Occipital lobe (tissue), 2 donors: Measurements from ENCODE around the gene SGTA. TPM values are rescaled to one million over a fixed set of nuclear protein-coding genes. Genes with fewer than 3 reads are reported as not detected.

Experiments
- DNase-seq: peaks from one replicate; lab custom pipeline; 2025; lab: John Stamatoyannopoulos, UW
- total RNA-seq: library from RNA; depleted of rRNA; stranded (reverse); fragments of >200 nt; gene quantifications from one replicate; pipeline ENCODE4 v1.2.3, GENCODE V29; 2014

Gene SGTA
- total RNA-seq, 1 donor from 2014 or later: 24.2 TPM

DNA sequence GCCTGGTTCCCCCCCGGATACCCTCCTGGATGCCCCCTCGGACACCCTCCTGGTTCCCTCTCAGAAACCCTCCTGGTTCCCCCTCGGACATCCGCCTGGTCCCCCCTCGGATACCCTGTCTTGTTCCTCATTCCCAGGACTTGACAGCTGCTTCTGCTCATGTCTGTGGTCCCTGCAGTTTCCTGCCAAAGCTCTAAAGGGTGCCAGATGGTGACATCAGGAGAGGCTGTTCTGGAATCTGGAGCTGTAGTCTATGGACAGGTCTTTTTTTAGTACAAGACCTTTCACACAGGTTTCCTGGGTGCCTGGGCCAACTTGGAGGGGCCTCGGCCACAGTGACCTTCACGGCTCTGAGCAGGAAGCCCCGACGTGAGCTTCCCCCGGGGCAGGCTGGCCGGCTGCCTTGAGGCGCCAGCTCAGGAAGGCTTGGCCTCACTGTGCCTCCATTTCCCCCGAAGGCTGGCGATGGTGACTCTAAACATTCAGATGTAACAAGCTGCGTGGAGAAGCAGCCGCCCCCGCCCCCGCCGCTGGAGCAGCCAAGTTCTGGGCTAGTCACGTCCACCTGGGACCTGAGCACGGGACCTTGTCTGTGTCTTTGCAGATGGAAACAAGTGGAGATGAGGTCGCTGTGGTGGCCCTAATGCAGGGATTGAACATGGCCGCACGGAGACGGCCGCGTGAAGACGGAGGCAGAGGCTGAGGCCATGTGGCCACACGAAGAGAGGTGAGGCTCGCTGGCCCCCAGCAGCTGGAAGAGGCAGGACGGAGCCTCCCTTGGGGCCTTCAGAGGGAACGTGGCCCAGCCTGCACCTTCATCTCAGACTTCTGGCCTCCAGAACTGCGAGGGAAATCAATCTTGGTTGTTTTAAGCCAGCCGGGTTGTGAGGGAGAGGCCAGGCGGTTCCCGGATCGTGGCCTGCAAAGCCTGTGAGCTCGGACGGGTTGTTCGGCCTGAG lies 12.7 kb downstream of the SGTA start:
- DNase-seq: no peak

- DNase-seq: no peak
Measured at GRCh38 chr19:2769218-2769617, 13.9 kb downstream of the SGTA start.

DNA sequence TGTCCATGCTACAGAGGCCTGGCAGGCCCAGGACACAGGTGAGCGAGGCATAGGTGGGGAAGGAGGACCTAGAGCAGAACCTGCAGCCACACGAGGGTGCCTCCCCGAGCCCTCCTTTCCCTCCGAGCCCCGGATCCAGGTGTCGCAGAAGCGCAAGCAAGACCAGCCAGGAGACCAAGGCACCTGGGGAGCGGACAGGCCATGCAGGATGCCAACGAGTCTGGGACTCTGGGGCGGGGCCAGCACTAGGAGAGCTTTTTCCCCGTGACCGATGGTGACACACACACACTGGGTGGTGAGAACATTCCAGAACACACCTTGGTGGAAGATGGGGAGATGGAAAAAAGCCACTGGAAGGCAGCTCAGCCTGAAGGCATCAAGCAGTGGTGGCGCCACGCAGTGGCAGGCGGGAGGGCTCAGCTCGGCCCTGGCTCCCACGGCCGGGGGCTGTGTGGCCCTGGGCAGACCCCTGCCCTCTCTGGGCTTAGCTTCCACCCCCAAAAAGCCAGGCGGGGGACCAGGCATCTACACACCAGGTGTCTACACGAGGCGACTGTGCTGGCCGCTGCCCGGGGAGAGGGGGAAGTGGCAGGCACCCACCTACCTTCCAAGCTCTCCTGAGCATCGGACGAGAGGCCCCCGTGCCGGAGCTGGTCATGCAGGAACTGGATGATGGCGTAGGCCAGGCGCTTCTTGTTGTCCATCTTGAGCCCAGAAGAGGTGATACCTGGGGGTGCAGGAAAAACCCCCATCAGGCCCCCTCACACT lies 14.5 kb downstream of the SGTA start:
- no peak for DNase-seq

- DNase-seq: no peak
Measured at GRCh38 chr19:2767688-2768087, 15.4 kb downstream of the SGTA start.

DNA sequence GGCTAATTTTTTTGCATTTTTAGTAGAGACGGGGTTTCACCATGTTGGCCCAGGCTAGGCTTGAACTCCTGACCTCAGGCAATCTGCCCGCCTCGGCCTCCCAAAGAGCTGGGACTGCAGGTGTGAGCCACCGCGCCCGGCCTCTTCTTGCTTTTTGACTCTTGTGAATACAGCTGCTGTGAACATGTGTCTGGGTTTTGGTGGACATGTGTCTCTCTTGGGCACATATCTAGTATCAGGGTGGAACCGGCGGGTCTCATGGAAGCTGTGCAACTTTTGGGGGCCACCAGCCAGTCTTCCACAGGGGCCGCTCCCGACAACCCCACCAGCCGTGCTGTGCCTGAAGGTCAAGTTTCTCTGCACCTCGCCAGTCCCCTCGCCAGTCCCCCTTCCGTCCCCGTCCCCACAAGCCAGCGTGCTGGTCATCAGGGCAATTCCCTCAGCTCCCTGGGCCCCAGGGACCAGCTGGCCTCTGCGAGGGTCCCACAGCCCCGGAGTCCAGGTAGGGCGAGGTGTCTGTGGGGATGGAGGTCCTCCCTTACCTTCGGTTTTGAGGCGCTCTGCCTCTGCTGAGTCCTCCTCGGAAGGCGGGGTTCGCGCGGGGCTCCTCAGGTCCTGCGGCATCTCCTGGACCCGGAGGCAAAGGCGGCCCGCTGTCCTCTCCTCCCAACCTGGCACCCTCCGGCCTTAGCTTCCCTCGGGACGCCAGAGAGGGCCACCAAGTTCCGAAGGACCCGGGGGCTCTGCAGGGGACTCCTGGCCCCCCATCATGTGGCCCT lies 16.3 kb downstream of the SGTA start:
- DNase-seq: no peak

- DNase-seq: no peak
Measured at GRCh38 chr19:2765376-2765775, 17.7 kb downstream of the SGTA start.

GRCh38 chr19:2764945-2765344 lies 18.1 kb downstream of the SGTA start:
- no peak for DNase-seq

DNA sequence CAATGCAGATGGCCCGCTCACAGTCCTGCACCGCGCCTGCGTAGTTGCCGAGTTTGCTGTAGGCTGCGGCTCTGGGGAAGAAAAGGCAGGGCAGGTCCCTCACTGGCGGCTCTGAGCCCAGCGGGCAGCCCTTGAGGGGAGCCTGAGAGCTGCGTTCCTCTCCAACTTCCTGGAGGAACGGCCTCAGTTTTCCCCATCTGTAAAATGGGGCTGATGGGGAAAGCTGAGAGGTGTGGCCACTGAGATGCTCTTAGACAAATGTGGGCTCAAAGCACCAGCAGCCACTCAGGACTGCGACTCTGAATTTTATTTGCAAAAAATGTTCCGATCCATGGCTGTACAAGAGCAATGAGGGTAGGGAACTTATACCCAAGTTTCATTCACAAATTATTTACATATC lies 19.4 kb downstream of the SGTA start:
- DNase-seq: no peak

DNA sequence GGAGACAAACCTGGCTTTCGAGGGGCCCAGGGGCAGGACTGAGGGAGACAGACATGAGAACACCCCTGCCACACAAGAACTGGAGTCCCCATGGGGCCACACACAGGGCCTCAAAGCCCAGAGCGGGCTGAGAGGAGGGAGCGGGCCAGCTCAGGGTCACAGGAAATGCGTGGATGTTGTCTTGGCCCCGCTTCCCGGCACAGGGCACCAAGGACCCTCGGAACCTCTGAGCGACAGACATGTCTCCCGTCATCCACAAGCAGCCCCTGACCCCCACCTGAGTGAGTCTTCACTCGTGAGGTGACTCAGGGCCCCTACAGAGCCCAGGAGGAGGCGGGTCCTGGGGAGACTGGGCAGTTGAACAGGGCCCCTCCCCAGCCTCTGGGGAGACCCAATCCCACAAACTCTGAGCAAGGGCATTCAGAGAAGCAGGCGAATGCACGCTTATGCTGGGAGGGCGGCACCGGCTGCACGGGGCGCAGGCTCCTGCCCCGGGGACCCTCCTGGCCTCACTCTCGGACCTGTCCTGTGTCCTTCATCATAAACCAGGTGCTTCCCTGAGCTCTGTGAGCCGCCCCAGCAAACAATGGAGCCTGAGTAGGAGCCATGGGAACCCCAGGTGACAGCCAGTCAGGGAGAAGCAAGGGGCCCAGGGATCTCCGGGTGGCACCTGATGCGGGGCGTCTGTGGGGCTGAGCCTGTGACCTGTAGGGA lies 20.1 kb downstream of the SGTA start:
- no peak for DNase-seq

- no peak for DNase-seq
Measured at GRCh38 chr19:2761876-2762782, 20.9 kb downstream of the SGTA start.

DNA sequence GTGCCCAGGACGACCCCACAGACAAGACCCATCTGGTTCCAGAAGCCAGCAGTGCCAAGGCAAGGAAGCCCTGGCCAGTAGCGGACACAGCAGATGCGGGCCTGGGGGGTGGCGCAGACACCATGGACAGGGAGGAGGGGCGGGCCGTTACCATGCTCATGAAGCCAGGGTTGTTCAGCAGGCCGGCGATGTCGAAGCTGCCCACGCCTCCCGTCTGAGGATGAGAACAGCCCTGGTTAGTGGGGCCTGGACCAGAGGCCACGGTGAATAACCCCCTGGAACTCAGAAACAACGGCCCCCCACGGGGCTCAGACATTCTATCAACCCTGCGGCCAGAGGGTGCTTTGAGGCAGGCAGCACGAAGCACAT lies 21.8 kb downstream of the SGTA start:
- DNase-seq: no peak

- no peak for DNase-seq
Measured at GRCh38 chr19:2759965-2760364, 23.1 kb downstream of the SGTA start.

- DNase-seq: no peak
Measured at GRCh38 chr19:2759362-2759761, 23.7 kb downstream of the SGTA start.

GRCh38 chr19:2758601-2759313 lies 24.3 kb downstream of the SGTA start:
- no peak for DNase-seq

DNA sequence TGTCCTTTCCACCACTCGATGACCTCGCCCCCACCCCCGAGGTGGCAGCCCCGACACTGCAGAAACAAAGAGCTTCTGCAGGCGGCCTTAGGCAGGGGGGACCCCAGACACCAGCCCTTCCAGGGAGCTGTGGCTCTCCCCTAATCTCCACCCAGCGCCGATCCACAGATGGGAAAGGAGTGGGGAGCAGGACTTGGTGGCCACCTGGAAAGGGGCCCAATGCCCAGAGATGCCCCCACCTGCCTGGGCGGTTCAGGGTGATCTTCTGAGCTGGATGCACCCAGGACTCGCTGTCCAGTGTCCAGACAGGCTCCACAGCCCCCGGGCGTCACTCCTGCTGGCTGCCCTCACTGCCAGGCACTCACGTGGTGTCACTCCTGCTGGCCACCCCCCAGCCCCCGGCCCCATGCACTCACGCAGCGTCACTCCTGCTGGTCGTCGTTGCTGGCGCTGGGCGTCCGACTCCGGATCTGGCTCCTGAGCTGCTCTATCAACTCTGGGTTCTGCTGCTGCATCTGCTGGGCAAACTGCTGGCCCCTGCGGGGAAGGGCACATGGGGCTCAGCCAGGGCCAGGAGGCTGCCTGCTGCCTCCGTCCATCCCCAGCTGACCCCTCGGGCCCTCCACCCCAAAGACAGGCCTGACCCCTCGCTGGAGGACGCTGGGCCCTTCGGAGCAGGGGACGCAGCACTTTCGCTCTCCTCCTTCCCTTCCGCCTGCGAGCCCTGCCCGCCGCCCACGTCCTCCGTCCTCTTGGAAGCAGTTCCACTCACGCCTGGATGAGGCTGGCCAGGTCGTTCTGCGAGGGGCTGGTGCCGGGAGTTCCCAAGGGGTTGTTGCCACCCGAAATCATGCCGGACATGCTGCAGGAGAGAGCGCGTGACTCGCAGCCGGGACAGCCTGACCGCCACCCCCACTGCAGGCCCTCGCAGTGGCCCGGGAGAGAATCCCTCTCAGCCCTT lies 25.9 kb downstream of the SGTA start:
- DNase-seq: no peak

- no peak for DNase-seq
Measured at GRCh38 chr19:2756477-2756876, 26.6 kb downstream of the SGTA start.

DNA sequence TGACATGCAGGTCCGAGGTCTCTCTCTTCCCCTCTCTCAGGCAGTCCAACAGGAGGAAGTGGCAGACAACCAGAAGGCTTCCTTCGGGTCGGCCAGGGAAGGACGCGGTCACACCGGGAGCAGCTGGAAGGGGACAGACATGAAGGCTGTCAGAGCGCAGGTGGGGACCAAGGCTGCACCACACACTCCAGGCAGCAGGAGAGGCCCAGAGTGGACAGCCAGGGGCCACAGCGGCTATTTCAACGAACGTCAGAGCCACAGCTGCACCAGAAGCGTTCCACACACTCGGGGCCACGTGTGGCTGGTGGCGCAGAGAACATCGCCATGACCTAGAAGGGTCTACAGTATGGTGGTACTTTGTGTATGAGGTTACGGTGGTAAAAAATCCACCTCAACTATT lies 27.3 kb downstream of the SGTA start:
- no peak for DNase-seq

- no peak for DNase-seq
Measured at GRCh38 chr19:2755448-2755705, 27.7 kb downstream of the SGTA start.
